ENCODE results near the gene PSORS1C1.

- no peak for TF ChIP-seq CTCF (conservative IDR thresholded peaks at IDR 0.05; ENCODE audit: low read length)
- no peak for TF ChIP-seq EZH2phosphoT487 (IDR thresholded peaks at IDR 0.05; ENCODE audit: borderline replicate concordance, low read depth, low read length)
These were observed 1.5 kb downstream of the PSORS1C1 start for GRCh38 chr6:31115941-31116560.

Data from OCI-LY7 (cell line).